CD4-positive, alpha-beta memory T cell (primary cell): ENCODE data around the gene FAM171A1. TPM values are rescaled to one million over a fixed set of nuclear protein-coding genes. Genes with fewer than 3 reads are reported as not detected.

Source experiments
- CTCF ChIA-PET: fragments of 350-600 bp; sonication (Branson Sonifier 250); formaldehyde crosslinking; loops from one replicate; lab custom pipeline; 2021; ENCODE audit warnings: inconsistent platforms; ENCODE audit not compliant: partially characterized antibody; lab: Charles Lee
- POLR2A ChIA-PET: fragments of 350-600 bp; sonication (Branson Sonifier 250); formaldehyde crosslinking; loops from one replicate; lab custom pipeline; 2021; ENCODE audit not compliant: partially characterized antibody; lab: Charles Lee
- DNase-seq, 5 donors: peaks; one replicate each; pipeline versions ENCODE4 v3.0.0 to v3.0.0-alpha.2; 2020 to 2022; ENCODE audit warnings: mixed read lengths in 1 of 5
- H3K27ac ChIP-seq: one replicate; pipeline ENCODE4 v1.7.0; 2013; ENCODE audit warnings: low read depth, low read length
- H3K27me3 ChIP-seq: 2 replicates; pipeline ENCODE4 v1.7.0; 2013; ENCODE audit warnings: mild to moderate bottlenecking, low read length, moderate library complexity; ENCODE audit not compliant: insufficient read depth
- H3K36me3 ChIP-seq: 2 replicates; pipeline ENCODE4 v1.7.0; 2013; ENCODE audit warnings: mild to moderate bottlenecking, low read length, moderate library complexity; ENCODE audit not compliant: insufficient read depth
- H3K4me1 ChIP-seq: 2 replicates; pipeline ENCODE4 v1.7.0; 2013; ENCODE audit warnings: mild to moderate bottlenecking, low read length, moderate library complexity; ENCODE audit not compliant: insufficient read depth
- H3K4me3 ChIP-seq, 2 donors: one replicate each; pipeline ENCODE4 v1.7.0; 2013; ENCODE audit warnings: low read length in 2 of 2, mild to moderate bottlenecking in 1 of 2
- H3K9me3 ChIP-seq, 2 donors: one replicate each; pipeline ENCODE4 v1.7.0; 2013; ENCODE audit warnings: low read length in 2 of 2, control low read depth in 1 of 2; ENCODE audit not compliant: control insufficient read depth in 1 of 2
- H3K27ac Mint-ChIP-seq, 7 donors: one replicate each; pipeline ENCODE4 v1.8.0; 2020 to 2021; ENCODE audit warnings: mixed read lengths in 7 of 7, mild to moderate bottlenecking in 6 of 7, inconsistent platforms in 3 of 7, moderate library complexity in 3 of 7
- H3K27me3 Mint-ChIP-seq, 2 donors: one replicate each; pipeline ENCODE4 v1.8.0; 2020 to 2021; ENCODE audit warnings: mixed read lengths in 2 of 2
- H3K36me3 Mint-ChIP-seq, 2 donors: one replicate each; pipeline ENCODE4 v1.8.0; 2020 to 2021; ENCODE audit warnings: mixed read lengths in 2 of 2, inconsistent platforms in 1 of 2, mild to moderate bottlenecking in 1 of 2
- H3K4me1 Mint-ChIP-seq, 4 donors: one replicate each; pipeline ENCODE4 v1.8.0; 2020 to 2021; ENCODE audit warnings: mixed read lengths in 4 of 4, mild to moderate bottlenecking in 1 of 4
- H3K4me3 Mint-ChIP-seq, 8 donors: one replicate each; pipeline ENCODE4 v1.8.0; 2020 to 2021; ENCODE audit warnings: mixed read lengths in 8 of 8, mild to moderate bottlenecking in 7 of 8, moderate library complexity in 6 of 8, inconsistent platforms in 3 of 8
- H3K9me3 Mint-ChIP-seq, 8 donors: one replicate each; pipeline ENCODE4 v1.8.0; 2020 to 2021; ENCODE audit warnings: mixed read lengths in 8 of 8, mild to moderate bottlenecking in 5 of 8, inconsistent platforms in 3 of 8, moderate library complexity in 1 of 8
- intact Hi-C: fragments of 100-400 bp; cut with micrococcal nuclease; formaldehyde crosslinking; loops from one replicate; pipeline ENCODE4 v1.15.1; 2023
- polyA plus RNA-seq, 2 donors: library from polyadenylated mRNA; unstranded; fragments of 300-500 nt; fragmentation: Illumina TruSeq; gene quantifications; one replicate each; pipeline ENCODE4 v1.2.3, GENCODE V29; 2021
- total RNA-seq, 2 experiments: library from RNA; stranded (reverse); gene quantifications; one replicate each; pipeline ENCODE4 v1.2.3, GENCODE V29; 2021

Gene FAM171A1
- total and polyA plus RNA-seq, 4 experiments from 2014 or later, result 7.1 to 10.6 (median 8.6) TPM

- no peak for DNase-seq
- H3K4me3 ChIP-seq, result no peak overlapping the region
- H3K27me3 ChIP-seq, result no peaks in the 10 kb centered on the region
- peaks cover 6 to 27% of the 10 kb centered on the region in 2 donors for H3K36me3 Mint-ChIP-seq
- no peak overlapping the region for H3K27ac ChIP-seq
- peaks cover 0 to 5% (median 2%) of the 10 kb centered on the region in 4 donors for H3K4me1 Mint-ChIP-seq
- H3K36me3 ChIP-seq, result no peaks in the 10 kb centered on the region
- CTCF ChIA-PET, result no interaction called here
- no peak overlapping the region for H3K27ac Mint-ChIP-seq
- intact Hi-C loops, result no loop called here
- POLR2A ChIA-PET, result no interaction called here
- no peak overlapping the region for H3K4me3 Mint-ChIP-seq
- no peaks in the 10 kb centered on the region for H3K4me1 ChIP-seq
- peaks cover 3 to 18% (median 9%) of the 10 kb centered on the region in 8 donors for H3K9me3 Mint-ChIP-seq
- H3K27me3 Mint-ChIP-seq, result no peaks in the 10 kb centered on the region
- H3K9me3 ChIP-seq, result no peaks in the 10 kb centered on the region
Observed at GRCh38 chr10:15227611-15228372, 143.3 kb downstream of the FAM171A1 start.

- peaks cover 0 to 3% (median under 1%) of the 10 kb centered on the region in 4 donors for H3K4me1 Mint-ChIP-seq
- H3K4me1 ChIP-seq, result no peaks in the 10 kb centered on the region
- no peaks in the 10 kb centered on the region for H3K27me3 ChIP-seq
- no peak overlapping the region for H3K4me3 Mint-ChIP-seq
- H3K27ac ChIP-seq, result no peak overlapping the region
- H3K36me3 ChIP-seq, result no peaks in the 10 kb centered on the region
- intact Hi-C loops, result no loop called here
- DNase-seq, result no peak
- H3K27ac Mint-ChIP-seq, result no peak overlapping the region
- peaks cover 6 to 31% of the 10 kb centered on the region in 2 donors for H3K36me3 Mint-ChIP-seq
- H3K9me3 Mint-ChIP-seq, result peaks cover 3 to 18% (median 9%) of the 10 kb centered on the region in 8 donors
- H3K4me3 ChIP-seq, result no peak overlapping the region
- ChIA-PET CTCF (interaction anchor here (0.7 to 1.2 kb wide), 2 partner anchors 16 to 29 kb away, joined by 3 read pairs; no protein-coding TSS in a partner anchor), POLR2A (interaction anchor here (0.5 kb wide), 1 partner anchor 57 kb away, joined by 4 read pairs; the partner anchor contains the start of gene NMT2)
- no peaks in the 10 kb centered on the region for H3K9me3 ChIP-seq
- H3K27me3 Mint-ChIP-seq, result no peaks in the 10 kb centered on the region
Observed at GRCh38 chr10:15225511-15225910, 145.6 kb downstream of the FAM171A1 start.

DNA sequence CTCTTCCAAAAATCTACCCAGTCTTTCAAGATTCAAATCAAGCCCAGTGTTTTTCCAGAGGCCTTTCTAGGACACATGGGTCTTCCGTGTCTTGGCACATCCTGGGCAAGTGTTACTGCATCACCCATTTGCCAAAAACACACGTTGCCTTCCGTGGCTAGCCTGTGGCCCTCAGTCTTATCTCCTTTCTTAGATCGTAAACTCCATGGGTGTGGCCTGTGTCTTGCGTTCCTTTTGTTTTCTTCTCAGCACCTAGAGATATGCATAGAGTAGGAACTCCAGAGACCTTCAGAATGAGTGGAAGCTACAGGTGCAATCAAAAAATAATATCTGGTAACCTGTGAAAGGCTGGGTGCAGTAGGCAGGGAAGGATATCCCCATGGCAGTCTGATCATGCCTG is 146.1 kb downstream of the FAM171A1 start:
- CTCF ChIA-PET, result interaction anchor here (0.6 to 1.4 kb wide), 3 partner anchors 29 to 72 kb away, joined by 3 read pairs; no protein-coding TSS in a partner anchor
- H3K36me3 ChIP-seq, result no peaks in the 10 kb centered on the region

DNA sequence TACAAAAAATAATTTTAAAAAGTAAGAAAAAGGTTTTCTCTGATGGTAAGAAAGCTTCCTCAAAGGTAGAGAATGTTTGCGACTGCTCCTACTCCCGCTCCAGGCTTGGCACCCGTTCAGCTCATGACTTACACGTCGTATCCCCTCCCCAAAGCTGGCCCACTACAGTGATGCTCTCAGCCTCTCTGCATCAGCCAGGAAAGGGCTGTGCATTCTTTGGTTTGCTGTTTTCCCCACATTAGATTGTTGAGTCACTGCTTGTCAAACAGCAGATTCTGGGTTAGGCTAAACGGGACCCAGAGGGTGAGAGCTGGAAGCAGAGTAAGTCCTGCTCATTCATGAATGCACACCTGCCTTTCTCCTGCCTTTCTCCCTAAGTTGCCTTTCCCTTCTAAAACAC is 147.9 kb downstream of the FAM171A1 start:
- Histone ChIP-seq H3K9me3 (no peaks in the 10 kb centered on the region), H3K27me3 (no peaks in the 10 kb centered on the region), H3K4me3 (no peak overlapping the region), H3K27ac (no peak overlapping the region), H3K4me1 (no peaks in the 10 kb centered on the region), H3K36me3 (no peaks in the 10 kb centered on the region)
- Mint-ChIP-seq H3K9me3 (peaks cover 3 to 18% (median 7%) of the 10 kb centered on the region in 8 donors), H3K36me3 (peaks cover 8 to 30% of the 10 kb centered on the region in 2 donors), H3K27me3 (no peaks in the 10 kb centered on the region), H3K27ac (no peak overlapping the region), H3K4me1 (peaks cover 0 to 3% (median 0%) of the 10 kb centered on the region in 4 donors), H3K4me3 (no peak overlapping the region)
- intact Hi-C loops, result no loop called here
- CTCF ChIA-PET, result interaction anchor here (1.1 kb wide), 1 partner anchor 118 kb away, joined by 4 read pairs; no protein-coding TSS in a partner anchor
- DNase-seq, result no peak
- POLR2A ChIA-PET, result no interaction called here

More for the DNA sequence above, 146.1 kb downstream of the FAM171A1 start:
- peaks cover 0 to 3% (median under 1%) of the 10 kb centered on the region in 4 donors for H3K4me1 Mint-ChIP-seq
- Histone ChIP-seq H3K27me3 (no peaks in the 10 kb centered on the region), H3K4me1 (no peaks in the 10 kb centered on the region), H3K9me3 (no peaks in the 10 kb centered on the region), H3K4me3 (no peak overlapping the region), H3K27ac (no peak overlapping the region)
- H3K4me3 Mint-ChIP-seq, result no peak overlapping the region
- peaks cover 8 to 33% of the 10 kb centered on the region in 2 donors for H3K36me3 Mint-ChIP-seq
- POLR2A ChIA-PET, result no interaction called here
- no peaks in the 10 kb centered on the region for H3K27me3 Mint-ChIP-seq
- peak overlapping the region in 1 of 7 donors; percentile 51 for H3K27ac Mint-ChIP-seq
- intact Hi-C loops, result no loop called here
- peaks cover 3 to 18% (median 9%) of the 10 kb centered on the region in 8 donors for H3K9me3 Mint-ChIP-seq
- DNase-seq, result no peak

DNA sequence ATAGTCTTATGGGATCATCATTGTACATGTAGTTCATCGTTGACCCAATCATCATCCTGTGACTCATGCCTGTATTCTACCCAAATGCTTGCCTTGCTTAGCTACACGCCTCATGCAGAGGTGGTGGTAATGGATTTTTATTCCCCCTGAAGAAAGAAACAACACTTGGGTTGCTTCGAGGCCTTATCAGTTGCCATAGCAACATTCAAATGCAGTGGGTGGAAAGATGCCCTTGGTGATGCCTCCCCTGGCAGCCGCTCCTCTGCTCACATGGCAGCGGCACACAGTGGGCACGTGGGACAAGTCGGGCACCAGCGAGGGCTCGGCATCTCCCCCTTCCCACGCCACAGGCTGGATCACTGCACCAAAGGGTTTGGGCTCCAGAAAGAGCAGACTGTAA is 148.6 kb downstream of the FAM171A1 start:
- H3K4me1 Mint-ChIP-seq, result peaks cover 0 to 3% (median 0%) of the 10 kb centered on the region in 4 donors
- no peak overlapping the region for H3K27ac Mint-ChIP-seq
- peaks cover 8 to 30% of the 10 kb centered on the region in 2 donors for H3K36me3 Mint-ChIP-seq
- intact Hi-C loops, result no loop called here
- Histone ChIP-seq H3K4me3 (no peak overlapping the region), H3K27ac (no peak overlapping the region), H3K4me1 (no peaks in the 10 kb centered on the region), H3K27me3 (no peaks in the 10 kb centered on the region), H3K9me3 (no peaks in the 10 kb centered on the region), H3K36me3 (no peaks in the 10 kb centered on the region)
- H3K9me3 Mint-ChIP-seq, result peaks cover 3 to 18% (median 7%) of the 10 kb centered on the region in 8 donors
- no peak overlapping the region for H3K4me3 Mint-ChIP-seq
- no peak for DNase-seq
- no peaks in the 10 kb centered on the region for H3K27me3 Mint-ChIP-seq
- CTCF ChIA-PET, result interaction anchor here (1.1 kb wide), 1 partner anchor 117 kb away, joined by 4 read pairs; no protein-coding TSS in a partner anchor
- POLR2A ChIA-PET, result no interaction called here

- H3K27me3 Mint-ChIP-seq, result no peaks in the 10 kb centered on the region
- ChIA-PET POLR2A (no interaction called here), CTCF (no interaction called here)
Observed at GRCh38 chr10:15220445-15220844, 150.6 kb downstream of the FAM171A1 start.

GRCh38 chr10:15216700-15217099 is 154.4 kb downstream of the FAM171A1 start:
- Mint-ChIP-seq H3K27ac (no peak overlapping the region), H3K9me3 (no peaks in the 10 kb centered on the region), H3K4me1 (peaks cover 0 to 4% (median 0%) of the 10 kb centered on the region in 4 donors), H3K36me3 (peaks cover 17 to 20% of the 10 kb centered on the region in 2 donors), H3K27me3 (no peaks in the 10 kb centered on the region), H3K4me3 (no peak overlapping the region)
- H3K27ac ChIP-seq, result no peak overlapping the region
- no peaks in the 10 kb centered on the region for H3K4me1 ChIP-seq
- no peaks in the 10 kb centered on the region for H3K36me3 ChIP-seq
- ChIA-PET POLR2A (no interaction called here), CTCF (no interaction called here)
- no peaks in the 10 kb centered on the region for H3K27me3 ChIP-seq
- intact Hi-C loops, result no loop called here
- DNase-seq, result no peak
- H3K9me3 ChIP-seq, result no peaks in the 10 kb centered on the region
- no peak overlapping the region for H3K4me3 ChIP-seq

More at GRCh38 chr10:15220445-15220844, 150.6 kb downstream of the FAM171A1 start:
- H3K4me3 ChIP-seq, result no peak overlapping the region
- no peaks in the 10 kb centered on the region for H3K9me3 ChIP-seq
- no peaks in the 10 kb centered on the region for H3K4me1 ChIP-seq
- H3K27ac ChIP-seq, result no peak overlapping the region
- H3K27me3 ChIP-seq, result no peaks in the 10 kb centered on the region
- H3K36me3 ChIP-seq, result no peaks in the 10 kb centered on the region
- peaks cover 0 to 17% (median 7%) of the 10 kb centered on the region in 8 donors for H3K9me3 Mint-ChIP-seq
- peaks cover 0 to 3% (median 0%) of the 10 kb centered on the region in 4 donors for H3K4me1 Mint-ChIP-seq
- no peak for DNase-seq
- intact Hi-C loops, result no loop called here
- peak overlapping the region in 1 of 8 donors; percentile 43 for H3K4me3 Mint-ChIP-seq
- peaks cover 9 to 23% of the 10 kb centered on the region in 2 donors for H3K36me3 Mint-ChIP-seq
- H3K27ac Mint-ChIP-seq, result no peak overlapping the region
